ENCODE results near the gene SLC38A8. TPM values are rescaled to one million over a fixed set of nuclear protein-coding genes. Genes with fewer than 3 reads are reported as not detected.
A peak's percentile ranks its signal among the peaks of the same experiment; 100 is the strongest.

Gene SLC38A8
- total RNA-seq, 1 donor from 2014 or later, result not detected

- DNase-seq (ENCODE audit: low read depth), result no peak
- TF ChIP-seq, protein P1, sequence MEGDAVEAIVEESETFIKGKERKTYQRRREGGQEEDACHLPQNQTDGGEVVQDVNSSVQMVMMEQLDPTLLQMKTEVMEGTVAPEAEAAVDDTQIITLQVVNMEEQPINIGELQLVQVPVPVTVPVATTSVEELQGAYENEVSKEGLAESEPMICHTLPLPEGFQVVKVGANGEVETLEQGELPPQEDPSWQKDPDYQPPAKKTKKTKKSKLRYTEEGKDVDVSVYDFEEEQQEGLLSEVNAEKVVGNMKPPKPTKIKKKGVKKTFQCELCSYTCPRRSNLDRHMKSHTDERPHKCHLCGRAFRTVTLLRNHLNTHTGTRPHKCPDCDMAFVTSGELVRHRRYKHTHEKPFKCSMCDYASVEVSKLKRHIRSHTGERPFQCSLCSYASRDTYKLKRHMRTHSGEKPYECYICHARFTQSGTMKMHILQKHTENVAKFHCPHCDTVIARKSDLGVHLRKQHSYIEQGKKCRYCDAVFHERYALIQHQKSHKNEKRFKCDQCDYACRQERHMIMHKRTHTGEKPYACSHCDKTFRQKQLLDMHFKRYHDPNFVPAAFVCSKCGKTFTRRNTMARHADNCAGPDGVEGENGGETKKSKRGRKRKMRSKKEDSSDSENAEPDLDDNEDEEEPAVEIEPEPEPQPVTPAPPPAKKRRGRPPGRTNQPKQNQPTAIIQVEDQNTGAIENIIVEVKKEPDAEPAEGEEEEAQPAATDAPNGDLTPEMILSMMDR (conservative IDR thresholded peaks at IDR 0.05; ENCODE audit: low read depth, low read length), result no peak
- H3K4me3 ChIP-seq (ENCODE audit: low read depth, low read length), result no peak overlapping the region
These were observed 43.7 kb upstream of the SLC38A8 start for GRCh38 chr16:84086341-84086740.

- DNase-seq (ENCODE audit: low read depth), result no peak
- TF ChIP-seq, protein P1 (conservative IDR thresholded peaks at IDR 0.05; ENCODE audit: low read depth, low read length), result no peak
- no peak overlapping the region for H3K4me3 ChIP-seq (ENCODE audit: low read depth, low read length)
These were observed 43.2 kb upstream of the SLC38A8 start for GRCh38 chr16:84085773-84086172.

GRCh38 chr16:84085271-84085667 lies 42.7 kb upstream of the SLC38A8 start:
- DNase-seq (ENCODE audit: low read depth), result no peak
- H3K4me3 ChIP-seq (ENCODE audit: low read depth, low read length), result no peak overlapping the region
- TF ChIP-seq, protein P1 (conservative IDR thresholded peaks at IDR 0.05; ENCODE audit: low read depth, low read length), result no peak

- DNase-seq (ENCODE audit: low read depth), result no peak
- H3K4me3 ChIP-seq (ENCODE audit: low read depth, low read length), result no peak overlapping the region
- TF ChIP-seq, protein P1 (conservative IDR thresholded peaks at IDR 0.05; ENCODE audit: low read depth, low read length), result peak; percentile 92
These were observed 42.1 kb upstream of the SLC38A8 start for GRCh38 chr16:84084570-84085270.

DNA sequence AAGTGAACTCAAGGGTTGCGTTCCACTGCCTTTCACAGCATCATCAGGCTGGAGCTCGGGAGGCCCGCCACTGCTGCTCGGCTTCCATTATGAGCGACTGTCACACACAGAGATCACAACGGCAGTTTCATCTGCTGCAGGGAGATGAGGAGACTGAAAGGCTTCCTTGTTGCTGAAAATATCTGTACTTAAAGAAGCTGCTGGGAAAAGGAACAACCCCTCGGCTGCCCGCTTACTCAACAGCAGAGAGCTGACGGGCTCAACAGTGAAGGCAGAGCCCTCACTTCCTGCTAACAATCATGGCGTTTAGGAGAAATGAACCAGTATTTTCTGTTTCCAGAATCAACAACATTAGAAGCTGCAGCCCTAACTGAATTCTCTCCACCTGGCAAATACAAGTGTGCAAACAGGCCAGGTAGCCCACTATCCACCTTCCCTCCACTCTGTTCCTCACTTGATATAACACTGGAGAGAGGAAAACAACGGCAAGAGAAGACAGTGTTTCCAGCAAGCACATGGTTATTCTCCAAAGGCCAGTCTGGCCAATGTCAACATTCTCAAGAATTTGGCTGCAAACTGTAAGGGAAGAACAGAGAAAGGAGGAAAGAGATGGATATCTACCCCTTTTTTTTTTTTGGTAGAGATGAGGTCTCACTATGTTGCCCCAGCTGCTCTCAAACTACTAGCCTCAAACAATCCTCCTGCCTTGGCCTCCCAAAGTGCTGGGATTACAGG lies 40.4 kb upstream of the SLC38A8 start:
- no peak for DNase-seq (ENCODE audit: low read depth)
- TF ChIP-seq, protein P1 (conservative IDR thresholded peaks at IDR 0.05; ENCODE audit: low read depth, low read length), result no peak
- no peak overlapping the region for H3K4me3 ChIP-seq (ENCODE audit: low read depth, low read length)

DNA sequence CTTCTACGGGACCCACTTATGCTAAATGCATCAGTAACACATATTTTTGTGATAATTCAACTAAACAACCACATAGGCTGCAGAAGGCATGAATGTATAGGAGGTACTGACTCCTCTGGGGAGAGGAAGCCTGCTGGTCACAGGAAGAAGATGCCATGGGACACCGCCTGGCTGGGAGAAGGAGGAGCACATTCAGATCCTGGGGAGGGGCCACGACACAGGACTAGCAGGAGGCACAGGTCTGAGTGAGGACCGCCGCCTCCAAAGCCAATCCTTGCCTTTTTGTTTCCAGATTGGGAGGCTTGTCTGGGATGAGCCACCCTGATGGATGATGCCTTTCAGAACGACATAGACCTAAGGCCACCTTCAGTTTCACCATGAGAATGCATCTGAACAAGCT lies 39.5 kb upstream of the SLC38A8 start:
- DNase-seq (ENCODE audit: low read depth), result no peak
- TF ChIP-seq, protein P1 (conservative IDR thresholded peaks at IDR 0.05; ENCODE audit: low read depth, low read length), result no peak
- no peak overlapping the region for H3K4me3 ChIP-seq (ENCODE audit: low read depth, low read length)

All from epithelial cell of proximal tubule (primary cell).